Measurements from ENCODE around the gene SHROOM3.

SHROOM3 gene

DNA sequence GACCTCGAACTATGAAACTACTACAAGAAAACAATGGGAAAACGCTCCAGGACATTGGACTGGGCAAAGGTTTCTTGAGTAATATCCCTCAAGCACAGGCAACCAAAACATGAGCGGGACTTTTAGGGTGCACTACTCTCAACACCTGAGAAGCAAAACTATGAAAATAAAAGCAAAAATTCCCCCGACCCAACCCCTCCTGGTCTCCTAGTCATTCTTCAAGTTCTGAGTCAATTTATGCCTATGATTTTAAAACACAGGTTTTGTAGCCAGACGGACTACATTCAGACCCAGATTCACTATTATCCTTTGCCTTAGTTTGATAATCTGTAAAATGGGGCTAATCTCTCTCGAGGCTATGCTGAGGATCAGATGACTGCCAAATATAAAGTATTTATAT is 365.9 kb downstream of the SHROOM3 start:
- no peak for DNase-seq (ENCODE audit: extremely low read depth in 1 of 2, low read depth in 1 of 2)

DNA sequence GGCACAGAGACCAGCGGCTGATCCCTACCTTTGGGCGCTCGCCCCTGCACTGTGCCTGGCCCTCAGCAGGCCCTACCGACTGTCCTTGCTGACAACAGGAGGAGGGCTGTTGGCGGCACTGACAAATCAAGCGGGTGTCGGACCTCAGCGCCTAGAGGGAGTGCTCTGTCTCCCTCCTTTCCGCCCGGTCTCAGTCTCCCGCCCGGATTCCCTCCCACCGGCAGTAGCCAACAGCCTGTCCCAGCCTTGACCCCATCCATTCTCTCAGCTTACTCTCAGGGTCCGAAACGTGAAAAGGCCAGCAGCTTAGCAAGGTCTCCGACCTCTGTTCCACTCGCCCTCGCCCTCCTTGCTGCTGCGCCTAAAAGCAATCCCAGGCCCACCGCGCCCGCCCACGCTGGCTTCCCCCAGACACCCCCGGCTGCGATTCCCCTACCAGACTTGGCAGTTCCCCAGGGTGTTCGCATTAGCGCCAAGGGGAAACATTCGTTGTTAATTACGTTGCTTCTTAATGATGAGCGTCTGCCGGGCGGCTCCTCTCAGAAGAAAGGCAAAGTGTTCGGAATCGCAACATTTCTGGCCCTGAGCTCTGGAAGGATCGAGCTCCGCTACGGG is 366.7 kb downstream of the SHROOM3 start:
- DNase-seq (ENCODE audit: extremely low read depth in 1 of 2, low read depth in 1 of 2) = no peak

DNA sequence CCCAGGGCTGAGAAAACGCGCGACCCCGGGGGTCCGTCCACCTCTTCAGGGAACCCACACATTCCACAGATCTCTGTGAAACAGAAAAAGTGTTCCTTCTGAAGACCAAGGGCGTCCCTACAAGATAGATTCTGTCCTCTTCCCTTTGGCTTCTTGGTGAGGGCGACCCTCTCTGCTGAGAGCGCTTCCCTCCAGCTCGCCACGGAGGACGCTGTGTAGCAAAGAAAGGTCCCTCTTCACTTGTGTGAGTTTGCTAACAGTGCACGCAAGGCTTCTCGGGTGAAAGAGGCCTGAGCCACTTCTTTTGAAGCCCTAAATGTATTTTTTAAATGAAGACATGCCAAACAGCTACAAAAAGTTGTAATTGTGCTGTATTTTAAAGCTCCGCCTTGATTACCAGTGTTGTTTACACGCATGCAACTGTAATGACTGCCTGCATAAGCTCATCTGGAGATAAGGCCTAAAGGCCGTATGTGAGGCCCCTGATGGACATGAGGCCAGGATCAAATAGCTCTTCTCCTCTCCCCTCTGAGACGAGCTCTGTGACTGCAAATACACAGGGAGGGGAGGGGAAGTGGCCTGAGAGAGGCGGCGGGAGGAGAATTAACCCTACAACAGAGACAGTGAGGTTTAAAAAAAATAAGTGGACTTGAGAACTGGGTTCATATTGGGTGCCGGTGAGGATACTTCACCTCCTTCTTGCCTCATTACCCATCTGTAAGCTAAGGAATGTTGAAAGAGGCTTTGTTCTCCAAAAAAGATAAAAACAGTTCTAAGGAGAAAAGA is 367.4 kb downstream of the SHROOM3 start:
- DNase-seq (ENCODE audit: extremely low read depth in 1 of 2, low read depth in 1 of 2) = no peak

DNA sequence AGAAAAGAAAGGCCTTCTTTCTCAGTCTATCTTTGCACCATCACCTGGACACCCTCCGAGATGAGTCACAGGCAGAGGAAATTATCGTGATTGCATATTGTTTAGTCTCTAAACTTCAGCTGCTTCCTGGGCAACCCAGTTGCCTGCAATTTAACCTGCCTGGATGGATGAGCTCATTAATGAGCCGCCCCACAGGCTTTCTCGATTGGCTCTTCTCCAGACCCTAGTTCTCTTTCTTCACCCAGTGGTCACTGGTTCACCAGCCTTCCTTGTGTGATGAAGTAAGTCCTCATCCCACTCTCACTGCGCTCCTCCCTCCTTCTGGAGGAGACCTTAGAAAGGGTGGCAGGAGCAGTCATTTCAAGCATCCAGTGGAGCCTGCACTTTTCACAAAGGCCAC is 368.5 kb downstream of the SHROOM3 start:
- DNase-seq (ENCODE audit: extremely low read depth in 1 of 2, low read depth in 1 of 2) = no peak

DNA sequence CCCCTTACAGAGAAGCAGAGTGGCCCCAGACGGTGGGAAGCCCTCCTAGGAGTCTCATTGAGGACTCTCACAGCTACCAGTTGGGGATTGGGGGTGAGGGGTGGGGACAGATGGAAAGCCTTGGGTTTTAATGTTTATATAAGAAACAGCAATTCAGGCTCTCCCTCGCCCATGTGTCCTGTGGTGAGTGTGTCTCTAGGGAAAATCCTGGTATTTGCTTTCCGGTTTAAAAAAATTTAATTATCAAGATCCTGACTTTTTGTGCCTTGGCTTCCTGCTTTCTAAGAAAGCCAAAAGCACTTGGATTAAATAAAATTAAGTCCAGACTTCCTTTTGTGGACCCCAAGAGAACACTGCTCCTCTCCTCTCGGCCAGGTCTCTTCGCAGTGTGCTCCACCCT is 369.1 kb downstream of the SHROOM3 start:
- DNase-seq (ENCODE audit: extremely low read depth in 1 of 2, low read depth in 1 of 2) = no peak

DNA sequence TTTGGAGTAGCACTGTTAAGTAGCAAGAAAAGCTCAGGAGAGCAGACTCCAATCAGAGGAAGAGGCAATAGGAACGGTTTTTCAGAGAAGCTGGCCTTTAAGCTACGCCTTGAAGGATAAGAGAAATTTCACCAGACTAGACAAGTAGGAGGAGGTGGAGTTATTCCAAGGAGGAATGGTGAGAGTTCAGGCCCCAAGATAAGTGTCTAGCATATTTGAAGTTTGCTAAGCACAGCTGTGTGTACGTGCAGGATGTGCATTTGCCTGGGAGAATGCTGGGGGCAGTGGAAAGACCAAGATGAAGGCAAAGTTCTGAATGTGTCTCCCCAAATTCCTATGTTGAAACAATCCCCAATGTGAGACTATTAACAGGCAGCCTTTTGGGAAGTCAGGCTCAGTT is 371.3 kb downstream of the SHROOM3 start:
- no peak for DNase-seq (ENCODE audit: extremely low read depth in 1 of 2, low read depth in 1 of 2)

DNA sequence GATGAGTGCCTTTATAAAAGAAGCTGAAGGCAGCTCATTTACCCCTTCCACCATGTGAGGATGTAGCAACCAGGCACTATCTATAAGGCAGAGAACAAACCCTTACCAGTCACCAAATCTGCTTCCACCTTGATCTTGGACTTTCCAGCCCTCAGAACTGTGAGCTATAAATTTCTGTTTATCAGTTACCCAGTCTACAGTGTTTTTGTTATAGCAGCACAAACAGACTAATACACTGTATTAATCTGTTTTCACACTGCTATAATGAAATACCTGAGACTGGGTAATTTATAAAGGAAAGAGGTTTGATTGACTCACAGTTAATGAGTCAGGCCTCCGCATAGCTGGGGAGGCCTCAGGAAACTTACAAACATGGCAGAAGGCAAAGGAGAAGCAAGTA is 371.7 kb downstream of the SHROOM3 start:
- no peak for DNase-seq (ENCODE audit: extremely low read depth in 1 of 2, low read depth in 1 of 2)

DNA sequence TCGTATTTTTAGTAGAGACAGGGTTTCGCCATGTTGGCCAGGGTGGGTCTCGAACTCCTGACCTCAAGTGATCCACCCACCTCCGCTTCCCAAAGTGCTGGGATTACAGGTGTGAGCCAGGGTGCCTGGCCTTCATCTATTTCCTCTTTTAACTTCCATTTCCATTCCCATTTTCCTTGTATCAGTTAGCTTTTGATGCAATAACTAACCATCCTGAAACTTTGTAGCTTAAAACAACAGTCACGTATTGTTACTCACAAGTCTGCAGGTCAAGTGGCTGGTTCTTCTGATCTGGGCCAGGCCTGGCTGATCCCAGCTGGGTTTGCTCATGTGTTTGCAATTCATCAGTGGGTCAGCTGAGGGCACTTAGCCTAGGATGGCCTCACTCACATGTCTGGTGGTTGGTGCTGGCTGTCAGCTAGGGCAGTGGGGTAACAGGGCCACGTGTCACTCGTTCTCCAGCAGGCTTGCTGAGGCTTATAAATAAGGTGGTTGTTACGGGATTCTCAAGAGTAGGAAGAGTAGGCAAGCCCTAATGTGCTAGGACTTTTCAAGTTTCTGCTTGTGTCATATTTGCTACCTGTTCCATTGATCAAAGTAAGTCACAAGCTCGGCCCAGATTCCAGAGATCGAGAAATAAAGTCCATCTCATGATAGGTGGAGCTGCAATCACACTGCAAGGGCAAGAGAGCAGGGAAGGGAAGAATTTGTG is 374.7 kb downstream of the SHROOM3 start:
- DNase-seq (ENCODE audit: extremely low read depth in 1 of 2, low read depth in 1 of 2) = no peak

DNA sequence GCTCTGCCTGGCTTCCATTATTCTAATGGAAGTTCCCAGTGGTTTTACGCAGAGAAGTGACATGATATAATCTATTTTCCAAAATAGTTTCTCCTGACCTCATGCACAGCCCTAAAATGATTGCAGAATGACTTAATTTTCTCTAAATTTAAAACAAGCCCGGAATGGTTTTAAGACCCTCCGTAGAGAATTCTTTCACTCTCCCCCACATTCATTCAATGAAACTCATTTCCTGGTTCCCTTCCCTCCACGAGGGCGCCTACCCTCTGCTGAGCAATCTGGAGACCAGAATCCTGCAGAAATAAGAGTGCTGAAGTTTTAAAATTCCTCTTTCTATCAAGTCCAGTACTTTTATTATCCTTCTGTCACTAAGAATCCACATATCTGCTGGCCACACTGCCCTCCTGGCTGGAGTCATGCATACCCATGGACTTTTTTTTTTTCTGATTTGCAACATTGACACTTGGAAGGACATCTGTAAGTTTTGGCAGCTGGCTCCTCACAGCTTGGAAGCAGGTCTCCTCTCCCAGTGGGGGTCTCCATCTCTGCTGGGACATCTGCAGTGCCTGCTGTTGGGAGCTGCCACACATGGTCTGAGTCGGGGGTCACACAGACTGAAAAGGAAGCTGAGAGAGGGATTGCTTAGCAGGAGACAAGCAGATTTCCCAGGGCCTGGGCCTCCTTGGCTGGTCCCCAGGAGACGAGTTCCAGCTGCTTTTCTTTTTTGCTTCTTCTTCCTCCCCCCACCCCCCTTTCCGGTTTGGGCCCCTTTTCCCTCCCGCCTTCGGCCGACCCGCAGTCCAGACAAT is 376.8 kb downstream of the SHROOM3 start:
- no peak for DNase-seq (ENCODE audit: extremely low read depth in 1 of 2, low read depth in 1 of 2)

DNA sequence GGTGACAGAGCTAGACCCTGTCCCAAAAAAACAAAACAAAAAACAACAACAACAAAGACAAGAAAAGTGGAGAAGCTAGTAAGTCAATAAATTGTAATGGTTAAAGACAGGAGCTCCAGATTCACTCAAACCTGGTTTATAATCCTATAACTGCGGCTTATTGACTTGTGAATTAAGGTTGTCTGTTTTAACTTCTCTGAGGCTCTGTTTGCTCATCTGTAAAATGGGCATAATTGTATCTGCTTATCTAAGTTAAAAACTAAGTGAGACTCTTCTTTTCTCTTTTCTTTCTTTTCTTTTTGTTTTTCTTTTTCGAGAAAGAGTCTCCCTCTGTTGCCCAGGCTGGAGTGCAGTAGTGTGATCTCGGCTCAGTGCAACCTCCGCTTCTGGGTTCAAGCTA is 378.0 kb downstream of the SHROOM3 start:
- DNase-seq (ENCODE audit: extremely low read depth in 1 of 2, low read depth in 1 of 2) = no peak

DNA sequence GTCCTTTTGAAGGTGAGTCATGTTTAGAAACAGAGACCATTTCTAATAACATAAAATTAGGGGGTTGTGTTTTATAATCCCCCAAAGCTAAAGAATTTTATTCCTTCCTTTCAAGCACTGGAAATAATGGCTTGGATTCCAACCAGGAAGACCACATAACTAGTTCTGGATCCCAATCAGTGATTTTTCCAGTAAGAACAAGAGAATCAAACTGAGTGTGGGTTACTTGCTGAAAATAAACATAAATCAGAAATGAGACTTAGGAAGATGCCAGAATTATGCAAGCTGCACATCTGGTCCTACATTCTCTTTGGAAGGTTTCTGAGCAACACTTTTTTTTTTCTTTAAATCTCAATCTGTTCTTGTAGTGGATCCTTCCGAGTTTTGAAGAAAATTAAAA is 386.6 kb downstream of the SHROOM3 start:
- DNase-seq (ENCODE audit: extremely low read depth in 1 of 2, low read depth in 1 of 2) = no peak

DNA sequence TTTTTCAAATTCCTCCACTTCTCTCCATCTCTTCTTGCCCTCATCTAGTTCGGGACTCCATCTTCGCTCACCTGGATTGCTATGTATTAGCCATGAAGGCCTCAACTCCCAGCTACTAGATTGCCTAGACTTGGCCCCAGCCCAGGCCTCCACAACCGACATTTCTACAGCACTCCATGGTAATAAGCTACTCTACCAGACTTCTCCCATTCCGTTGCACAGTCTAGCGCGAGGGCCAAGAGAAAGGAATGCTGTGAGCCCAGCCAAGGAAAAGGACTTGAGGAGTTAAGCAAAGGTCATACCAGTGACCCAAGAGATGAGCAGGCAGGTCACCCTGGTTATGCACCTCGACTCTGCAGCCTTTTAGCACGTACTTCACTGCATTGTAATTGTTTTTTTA is 387.3 kb downstream of the SHROOM3 start:
- DNase-seq (ENCODE audit: extremely low read depth in 1 of 2, low read depth in 1 of 2) = no peak

DNA sequence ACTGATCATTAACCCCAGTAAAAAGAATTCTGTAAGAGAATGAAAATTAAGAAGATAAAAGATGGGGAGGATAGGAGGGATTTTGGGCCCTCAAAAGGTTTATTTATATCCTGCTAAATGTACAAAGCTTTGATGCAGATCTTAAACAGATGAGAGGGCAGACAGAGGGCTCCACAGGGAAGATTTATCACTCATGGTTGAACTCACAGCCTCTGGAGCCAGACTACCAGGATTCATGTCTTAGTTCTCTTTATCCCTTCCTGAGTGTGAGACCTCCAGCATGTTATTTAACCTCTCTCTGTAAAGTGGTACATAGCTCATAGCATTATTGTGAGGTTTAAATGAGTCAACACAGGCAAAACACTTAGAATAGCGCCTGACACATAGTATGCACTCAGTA is 388.5 kb downstream of the SHROOM3 start:
- no peak for DNase-seq (ENCODE audit: extremely low read depth in 1 of 2, low read depth in 1 of 2)

DNA sequence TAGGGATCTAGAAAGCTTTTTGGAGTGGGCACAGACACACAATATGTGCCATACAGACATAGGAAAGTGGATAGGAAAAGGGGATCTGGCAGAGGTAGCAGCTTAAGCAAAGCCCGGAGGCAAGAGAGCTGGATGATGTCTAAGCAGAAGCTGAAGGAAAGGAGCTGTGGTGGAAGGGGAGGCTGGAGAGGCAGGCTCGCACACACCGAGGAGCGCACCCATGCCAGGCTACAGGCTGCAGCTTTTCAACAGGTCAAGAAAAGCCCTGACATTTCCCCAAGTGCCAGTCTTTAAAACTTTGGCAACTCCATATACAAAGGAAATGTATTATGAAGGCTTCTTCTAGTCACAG is 395.6 kb downstream of the SHROOM3 start:
- no peak for DNase-seq (ENCODE audit: extremely low read depth in 1 of 2, low read depth in 1 of 2)

DNA sequence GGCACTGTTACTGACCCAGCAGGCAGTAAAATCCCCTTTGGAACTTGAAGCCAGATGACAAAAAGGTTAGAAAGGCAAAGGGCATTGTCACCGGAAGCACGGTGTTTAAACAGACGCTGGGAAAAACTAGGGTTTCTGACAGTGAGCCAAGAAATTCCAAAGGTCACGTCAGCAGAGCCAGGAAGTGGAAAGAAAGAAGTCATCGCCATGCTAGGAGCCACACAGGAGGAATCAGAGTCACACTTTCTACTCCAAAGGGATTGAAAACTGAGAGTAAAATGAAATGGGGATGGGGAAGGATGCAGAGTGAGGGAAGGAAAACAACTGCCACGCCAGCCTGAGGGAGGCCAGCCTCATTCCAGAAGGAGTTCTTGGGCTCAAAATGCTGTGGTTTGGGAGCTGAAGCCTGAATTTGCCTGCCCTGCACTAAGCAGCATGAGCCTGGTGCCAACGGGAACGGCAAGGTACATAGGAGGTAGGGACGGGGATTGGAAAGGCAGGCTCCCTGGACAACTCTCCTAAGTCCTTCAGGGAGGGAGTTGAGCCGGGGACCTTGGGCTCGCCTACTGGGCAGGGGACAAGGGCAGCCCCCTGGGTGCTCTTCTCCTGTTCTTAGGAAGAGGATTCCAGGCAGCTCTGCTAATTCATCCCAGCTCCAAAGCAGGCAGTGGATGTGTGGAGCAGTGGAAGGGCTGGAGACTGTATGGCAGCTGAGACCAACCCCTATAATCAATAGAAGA is 396.1 kb downstream of the SHROOM3 start:
- DNase-seq (ENCODE audit: extremely low read depth in 1 of 2, low read depth in 1 of 2) = no peak

DNA sequence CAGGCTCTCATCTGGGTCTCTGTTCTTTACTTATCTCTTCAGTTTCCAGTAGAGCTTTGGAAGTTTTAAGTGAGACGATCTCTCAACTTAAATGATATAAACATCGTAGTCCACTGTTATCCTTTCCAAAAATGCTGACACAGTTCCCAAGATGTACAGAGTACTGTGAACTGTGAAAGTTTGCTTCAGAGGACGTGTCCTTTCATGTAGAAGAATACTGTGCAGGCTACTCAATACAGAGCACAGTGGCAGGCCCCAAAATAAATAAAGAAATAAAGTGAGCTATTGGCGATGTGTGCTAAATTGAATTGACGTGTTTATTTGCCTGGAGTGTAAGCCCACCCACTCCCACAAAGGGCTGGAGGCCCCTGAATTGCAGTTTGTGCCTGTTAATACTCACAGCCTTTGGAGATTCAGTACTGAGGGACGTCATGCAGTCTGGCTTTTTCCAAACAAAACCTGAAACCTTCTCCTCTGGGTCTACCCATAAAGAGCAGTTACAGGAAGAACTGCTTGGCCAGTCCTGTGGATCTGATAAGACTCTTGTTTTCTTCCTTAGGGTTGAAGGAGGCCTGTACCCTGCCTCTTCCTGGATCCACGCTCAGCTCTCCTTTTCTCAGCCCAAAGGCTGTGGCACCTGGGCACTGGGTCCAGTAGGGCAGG is 396.8 kb downstream of the SHROOM3 start:
- DNase-seq (ENCODE audit: extremely low read depth in 1 of 2, low read depth in 1 of 2) = no peak

Measured in activated CD8-positive, alpha-beta memory T cell treated with anti-CD3 and anti-CD28 coated beads for 1 hour (primary cell).